Jurkat, Clone E6-1 (cell line): ENCODE results near the gene ADAM23.

Experiments
- DNase-seq: peaks from one replicate; pipeline ENCODE4 v3.0.0-alpha.2; 2011; ENCODE audit warnings: low read depth, low spot score
- H3K4me3 ChIP-seq: 2 replicates; pipeline ENCODE4 v1.5.1; 2011; ENCODE audit warnings: mild to moderate bottlenecking, low read length, control low read depth, moderate library complexity

ADAM23 gene

GRCh38 chr2:206438196-206438724 lies 5.1 kb upstream of the ADAM23 start:
- DNase-seq: no peak
- no peak overlapping the region for H3K4me3 ChIP-seq

DNA sequence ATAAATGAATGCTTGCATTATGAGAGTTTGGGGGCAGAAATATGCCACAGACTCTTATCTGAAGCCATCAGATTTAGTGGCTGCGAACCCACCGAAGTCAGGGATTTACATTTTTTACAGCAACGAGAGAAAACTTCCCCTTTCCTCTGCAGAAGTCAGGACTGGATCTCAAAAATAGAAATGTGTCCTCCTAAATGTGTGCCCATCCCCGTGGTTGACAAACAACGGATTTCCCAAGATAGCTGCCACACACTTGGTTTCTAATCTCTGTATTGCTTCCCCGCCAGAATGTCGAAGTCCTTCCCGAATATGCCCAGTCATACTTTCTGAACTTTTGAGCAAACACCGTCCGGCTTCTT lies 879 bp upstream of the ADAM23 start:
- DNase-seq: no peak
- no peak overlapping the region for H3K4me3 ChIP-seq

- DNase-seq: no peak
- no peak overlapping the region; the same call in 1 of the 2 replicates for H3K4me3 ChIP-seq
Observed at GRCh38 chr2:206443735-206444527, 599 bp downstream of the ADAM23 start.

GRCh38 chr2:206445948-206446347 lies 2.6 kb downstream of the ADAM23 start:
- DNase-seq: no peak
- no peak overlapping the region for H3K4me3 ChIP-seq

DNA sequence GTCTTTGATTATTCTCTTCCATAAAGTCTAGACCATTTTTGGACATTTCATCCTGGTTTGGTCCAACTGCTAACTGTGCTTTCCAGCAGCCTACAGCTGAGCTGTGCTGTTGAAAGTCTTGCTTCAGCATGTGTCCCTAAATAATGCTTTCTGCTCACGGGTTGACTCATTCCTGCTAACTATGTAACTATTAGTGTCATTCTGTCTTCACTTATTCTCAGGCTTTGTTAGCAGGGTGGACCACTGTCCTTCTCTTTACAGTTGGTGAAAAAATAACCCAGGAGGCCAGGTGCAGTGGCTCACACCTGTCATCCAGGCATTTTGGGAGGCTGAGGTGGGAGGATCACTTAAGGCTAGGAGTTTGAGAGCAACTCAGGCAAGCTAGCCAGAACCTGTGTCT lies 8.9 kb downstream of the ADAM23 start:
- H3K4me3 ChIP-seq: no peak overlapping the region
- DNase-seq: no peak

- no peak for DNase-seq
- no peak overlapping the region for H3K4me3 ChIP-seq
Observed at GRCh38 chr2:206452750-206453149, 9.4 kb downstream of the ADAM23 start.

DNA sequence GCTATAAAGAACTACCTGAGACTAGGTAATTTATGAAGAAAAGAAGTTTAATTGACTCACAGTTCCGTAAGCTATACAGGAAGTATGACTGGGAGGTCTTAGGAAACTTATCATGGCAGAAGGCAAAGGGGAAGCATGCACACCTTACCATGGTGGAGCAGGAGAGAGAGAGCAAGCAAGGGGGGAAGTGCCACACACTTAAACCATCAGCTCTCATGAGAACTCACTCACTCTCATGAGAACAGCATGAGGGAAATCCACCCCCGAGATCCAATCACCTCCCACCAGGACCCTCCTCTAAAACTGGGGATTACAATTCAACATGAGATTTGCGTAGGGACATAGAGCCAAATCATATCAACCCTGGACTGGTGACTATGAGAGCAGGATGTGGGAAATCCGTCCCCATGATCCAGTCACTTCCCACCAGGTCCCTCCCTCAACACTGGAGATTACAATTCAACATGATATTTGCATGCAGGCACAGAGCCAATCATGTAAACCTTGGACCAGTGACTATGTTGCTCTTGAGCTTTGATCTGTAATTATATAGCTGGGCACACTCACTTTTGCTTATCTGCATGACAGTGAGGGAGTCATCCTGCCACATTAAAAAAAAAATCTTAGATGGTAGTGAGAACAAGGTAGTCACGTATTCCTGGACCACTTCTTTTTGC lies 12.9 kb downstream of the ADAM23 start:
- H3K4me3 ChIP-seq: no peak overlapping the region

DNA sequence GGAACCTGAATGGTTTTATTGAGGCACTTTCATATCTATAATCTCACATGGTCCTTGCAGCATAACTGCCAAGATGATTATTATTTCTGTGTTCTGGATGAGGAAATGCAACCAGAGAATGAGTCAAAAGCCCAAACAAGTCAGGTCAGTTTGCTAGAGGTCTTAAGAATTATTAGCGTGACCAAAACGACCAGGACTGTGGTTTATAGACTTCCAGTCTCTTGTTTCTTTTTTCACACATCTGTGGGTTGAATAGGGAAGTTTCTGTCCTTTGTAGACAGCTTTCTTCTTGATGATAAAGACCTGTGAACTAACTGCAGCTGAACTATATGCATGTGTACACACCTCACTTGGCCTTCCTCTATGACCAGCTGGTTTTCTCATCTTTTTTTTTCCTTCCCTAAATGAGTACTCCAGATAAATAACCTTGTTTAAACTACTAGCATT lies 13.9 kb downstream of the ADAM23 start:
- DNase-seq: no peak
- no peak overlapping the region for H3K4me3 ChIP-seq

More for the DNA sequence above, 12.9 kb downstream of the ADAM23 start:
- DNase-seq: no peak

GRCh38 chr2:206462240-206462854 lies 19.0 kb downstream of the ADAM23 start:
- DNase-seq: no peak
- no peak overlapping the region for H3K4me3 ChIP-seq

- H3K4me3 ChIP-seq: no peak overlapping the region
- DNase-seq: no peak
Observed at GRCh38 chr2:206463685-206464084, 20.4 kb downstream of the ADAM23 start.

GRCh38 chr2:206464597-206464996 lies 21.3 kb downstream of the ADAM23 start:
- no peak for DNase-seq
- H3K4me3 ChIP-seq: no peak overlapping the region

DNA sequence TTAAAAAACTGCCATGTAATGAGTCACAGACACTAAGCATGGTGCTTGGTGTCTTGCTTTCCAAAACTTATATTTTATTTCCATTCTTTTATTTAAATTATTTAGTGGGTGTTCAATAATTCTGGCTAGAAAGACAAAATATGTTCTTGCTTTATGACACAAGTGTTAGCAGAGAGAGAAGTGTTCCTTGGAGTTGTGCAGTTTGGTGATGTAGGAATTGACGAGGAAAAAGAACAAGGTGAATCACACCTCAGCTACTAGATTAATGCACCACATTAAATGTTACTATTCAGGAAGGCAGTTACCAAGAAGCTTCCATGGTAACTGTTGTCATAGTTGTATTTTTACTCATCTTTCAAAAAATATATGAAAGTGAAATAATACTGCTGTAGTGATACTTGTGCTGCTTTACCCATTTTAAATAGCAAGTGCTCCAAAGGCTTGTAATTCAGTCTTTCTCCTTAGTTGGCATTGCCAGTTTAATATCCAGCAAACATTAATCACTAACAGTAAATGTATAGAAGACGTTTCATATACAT lies 28.3 kb downstream of the ADAM23 start:
- no peak overlapping the region for H3K4me3 ChIP-seq
- DNase-seq: no peak

DNA sequence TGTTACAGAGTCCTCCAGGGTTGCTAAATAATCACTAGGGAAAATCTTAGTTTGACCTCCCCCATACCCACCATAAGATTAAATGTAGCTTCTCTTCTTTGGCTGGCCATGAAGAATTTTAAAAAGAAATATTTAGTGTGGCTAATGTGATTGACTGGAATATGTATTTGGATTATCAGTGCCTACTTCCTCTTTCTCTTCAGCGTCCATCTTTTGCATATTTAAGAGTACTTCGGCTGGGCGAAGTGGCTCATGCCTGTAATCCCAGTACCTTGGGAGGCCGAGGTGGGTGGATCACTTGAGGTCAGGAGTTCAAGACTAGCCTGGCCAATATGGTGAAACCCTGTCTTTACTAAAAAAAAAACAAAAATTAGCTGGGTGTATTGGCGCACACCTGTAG lies 28.8 kb downstream of the ADAM23 start:
- no peak for DNase-seq
- no peak overlapping the region for H3K4me3 ChIP-seq

- no peak for DNase-seq
Observed at GRCh38 chr2:206474099-206474498, 30.8 kb downstream of the ADAM23 start.

GRCh38 chr2:206477296-206477695 lies 34.0 kb downstream of the ADAM23 start:
- no peak overlapping the region for H3K4me3 ChIP-seq
- DNase-seq: no peak

More at GRCh38 chr2:206474099-206474498, 30.8 kb downstream of the ADAM23 start:
- no peak overlapping the region for H3K4me3 ChIP-seq

DNA sequence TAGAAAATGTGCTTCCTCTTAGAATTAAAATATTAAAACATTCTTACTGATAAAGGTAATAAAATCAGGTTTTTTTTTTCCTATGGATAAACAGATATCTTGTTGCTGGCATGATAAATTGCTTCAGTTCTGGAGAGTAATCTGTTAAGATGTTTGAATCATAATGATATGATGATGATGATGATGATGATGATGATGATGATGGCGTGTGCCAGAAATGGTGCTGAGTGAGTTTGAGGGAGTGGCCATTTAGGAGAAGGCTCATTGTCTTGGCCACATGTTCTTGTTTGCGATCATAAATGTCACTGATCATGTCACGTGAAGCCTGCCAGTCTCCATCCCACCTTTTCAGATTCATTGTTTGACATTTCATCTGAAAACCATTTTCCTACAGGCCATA lies 35.0 kb downstream of the ADAM23 start:
- no peak overlapping the region for H3K4me3 ChIP-seq
- DNase-seq: no peak

GRCh38 chr2:206480161-206480560 lies 36.8 kb downstream of the ADAM23 start:
- H3K4me3 ChIP-seq: no peak overlapping the region
- DNase-seq: no peak

GRCh38 chr2:206480620-206481019 lies 37.3 kb downstream of the ADAM23 start:
- no peak overlapping the region for H3K4me3 ChIP-seq
- no peak for DNase-seq

GRCh38 chr2:206481056-206481455 lies 37.7 kb downstream of the ADAM23 start:
- no peak for DNase-seq
- no peak overlapping the region for H3K4me3 ChIP-seq

DNA sequence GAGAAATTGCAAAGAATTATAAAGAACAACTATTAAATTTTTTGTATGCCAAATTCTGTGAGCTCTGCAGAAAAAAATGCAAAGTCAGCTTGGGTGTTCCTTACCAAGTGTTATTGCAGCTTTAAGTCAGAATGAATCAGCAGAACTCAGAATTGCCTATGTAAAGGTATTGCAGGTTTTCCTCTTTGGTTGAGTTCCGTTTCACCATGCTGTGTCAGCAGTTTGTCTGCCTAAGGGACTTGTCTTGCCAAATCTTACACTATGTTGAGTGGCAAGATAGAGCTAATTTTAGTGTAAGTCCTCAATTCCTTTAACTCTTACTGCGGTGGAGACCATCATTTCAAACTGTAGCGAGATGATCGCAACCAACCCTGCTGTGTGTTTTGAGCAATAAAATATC lies 38.8 kb downstream of the ADAM23 start:
- no peak for DNase-seq
- no peak overlapping the region for H3K4me3 ChIP-seq
